Breast epithelium (tissue), 3 donors: ENCODE measurements around the gene PIGX.

Experiments
- POLR2A ChIP-seq: fragments of 450-650 bp; IDR thresholded peaks from one replicate; pipeline ENCODE4 v1.6.1; 2016; ENCODE audit warnings: antibody characterized with exemption, mild to moderate bottlenecking, moderate library complexity
- POLR2AphosphoS5 ChIP-seq, 3 donors: sonication (generic); formaldehyde crosslinking; IDR thresholded peaks; one replicate each; pipeline ENCODE4 v1.6.1; 2017; ENCODE audit warnings: antibody characterized with exemption in 3 of 3
- TF ChIP-seq, protein P1 (sequence below), 3 donors: fragments of 450-650 bp; IDR thresholded peaks; one replicate each; pipeline ENCODE4 v1.5.1; 2016 to 2017; ENCODE audit warnings: antibody characterized with exemption in 3 of 3, mild to moderate bottlenecking in 3 of 3, moderate library complexity in 3 of 3

DNA sequence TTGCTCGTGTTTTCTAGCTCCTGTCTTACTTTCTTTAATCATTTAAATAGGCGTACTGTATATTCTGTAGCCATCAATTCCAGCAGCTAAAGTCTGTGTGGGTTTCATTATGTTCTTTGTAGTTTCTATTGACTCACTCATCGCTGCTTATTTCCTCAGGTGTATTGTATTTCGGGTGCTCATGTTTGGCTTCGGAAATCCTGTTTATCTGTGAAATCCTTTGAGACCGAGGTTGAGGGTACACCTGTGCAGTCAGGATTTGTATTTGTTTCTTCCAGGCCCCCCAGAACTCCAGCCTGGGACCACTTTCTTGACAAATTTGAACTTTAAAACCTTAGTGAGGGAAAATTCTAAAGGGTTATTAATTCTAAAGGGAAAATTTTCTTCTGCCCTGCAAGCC, 25.5 kb downstream of the PIGX start:
- no peak for TF ChIP-seq POLR2A
- TF ChIP-seq, protein P1, sequence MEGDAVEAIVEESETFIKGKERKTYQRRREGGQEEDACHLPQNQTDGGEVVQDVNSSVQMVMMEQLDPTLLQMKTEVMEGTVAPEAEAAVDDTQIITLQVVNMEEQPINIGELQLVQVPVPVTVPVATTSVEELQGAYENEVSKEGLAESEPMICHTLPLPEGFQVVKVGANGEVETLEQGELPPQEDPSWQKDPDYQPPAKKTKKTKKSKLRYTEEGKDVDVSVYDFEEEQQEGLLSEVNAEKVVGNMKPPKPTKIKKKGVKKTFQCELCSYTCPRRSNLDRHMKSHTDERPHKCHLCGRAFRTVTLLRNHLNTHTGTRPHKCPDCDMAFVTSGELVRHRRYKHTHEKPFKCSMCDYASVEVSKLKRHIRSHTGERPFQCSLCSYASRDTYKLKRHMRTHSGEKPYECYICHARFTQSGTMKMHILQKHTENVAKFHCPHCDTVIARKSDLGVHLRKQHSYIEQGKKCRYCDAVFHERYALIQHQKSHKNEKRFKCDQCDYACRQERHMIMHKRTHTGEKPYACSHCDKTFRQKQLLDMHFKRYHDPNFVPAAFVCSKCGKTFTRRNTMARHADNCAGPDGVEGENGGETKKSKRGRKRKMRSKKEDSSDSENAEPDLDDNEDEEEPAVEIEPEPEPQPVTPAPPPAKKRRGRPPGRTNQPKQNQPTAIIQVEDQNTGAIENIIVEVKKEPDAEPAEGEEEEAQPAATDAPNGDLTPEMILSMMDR (IDR thresholded peaks at IDR 0.05): no peak
- no peak for TF ChIP-seq POLR2AphosphoS5 (IDR thresholded peaks at IDR 0.05)
